Mucosa of stomach (tissue), 1 donor: ENCODE results near the gene MTAP.
"Not testable (repeated sequence)": the region's sequence is repeated elsewhere in the genome, so short reads cannot be mapped to it uniquely, and the experiment has no call there.

ENCODE experiments used
- H3K27me3 ChIP-seq: one replicate; pipeline ENCODE4 v1.7.0; 2013; ENCODE audit warnings: mild to moderate bottlenecking, low read length; ENCODE audit not compliant: control insufficient read depth, insufficient read depth
- H3K36me3 ChIP-seq: one replicate; pipeline ENCODE4 v1.7.0; 2013; ENCODE audit warnings: low read length; ENCODE audit not compliant: control insufficient read depth, insufficient read depth
- H3K4me1 ChIP-seq: one replicate; pipeline ENCODE4 v1.7.0; 2013; ENCODE audit warnings: mild to moderate bottlenecking, low read length; ENCODE audit not compliant: control insufficient read depth, insufficient read depth
- H3K4me3 ChIP-seq: one replicate; pipeline ENCODE4 v1.7.0; 2013; ENCODE audit warnings: low read length
- H3K9ac ChIP-seq: one replicate; pipeline ENCODE4 v1.7.0; 2013; ENCODE audit warnings: mild to moderate bottlenecking, low read length, moderate library complexity
- H3K9me3 ChIP-seq: one replicate; pipeline ENCODE4 v1.7.0; 2013; ENCODE audit warnings: mild to moderate bottlenecking, low read length, moderate library complexity; ENCODE audit not compliant: control insufficient read depth
- donor health status: Pancreatic carcinoma.

The MTAP gene

DNA sequence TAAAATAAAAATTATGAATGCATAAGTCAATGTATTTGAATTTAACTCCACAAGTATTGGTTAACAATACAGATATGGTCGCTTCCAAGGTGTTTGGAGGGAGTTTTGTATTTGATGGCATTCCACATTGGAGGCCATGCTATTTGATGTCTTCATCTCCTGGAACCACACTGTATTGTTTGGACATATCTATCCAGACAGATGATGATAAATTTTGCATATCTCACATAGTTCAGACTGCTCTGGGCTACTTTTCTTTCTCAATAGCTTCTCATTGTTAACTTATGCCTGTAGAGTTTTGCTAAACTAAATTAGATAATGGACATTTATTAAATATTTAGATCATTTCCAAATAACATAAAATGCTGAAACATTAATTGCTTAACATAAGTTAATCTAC, 133.7 kb downstream of the MTAP start:
- H3K4me3 ChIP-seq = no peak overlapping the region
- H3K9ac ChIP-seq = no peak overlapping the region
- peaks cover 6% of the 10 kb centered on the region for H3K4me1 ChIP-seq
- H3K27me3 ChIP-seq = no peaks in the 10 kb centered on the region
- no peaks in the 10 kb centered on the region for H3K9me3 ChIP-seq
- no peaks in the 10 kb centered on the region for H3K36me3 ChIP-seq

DNA sequence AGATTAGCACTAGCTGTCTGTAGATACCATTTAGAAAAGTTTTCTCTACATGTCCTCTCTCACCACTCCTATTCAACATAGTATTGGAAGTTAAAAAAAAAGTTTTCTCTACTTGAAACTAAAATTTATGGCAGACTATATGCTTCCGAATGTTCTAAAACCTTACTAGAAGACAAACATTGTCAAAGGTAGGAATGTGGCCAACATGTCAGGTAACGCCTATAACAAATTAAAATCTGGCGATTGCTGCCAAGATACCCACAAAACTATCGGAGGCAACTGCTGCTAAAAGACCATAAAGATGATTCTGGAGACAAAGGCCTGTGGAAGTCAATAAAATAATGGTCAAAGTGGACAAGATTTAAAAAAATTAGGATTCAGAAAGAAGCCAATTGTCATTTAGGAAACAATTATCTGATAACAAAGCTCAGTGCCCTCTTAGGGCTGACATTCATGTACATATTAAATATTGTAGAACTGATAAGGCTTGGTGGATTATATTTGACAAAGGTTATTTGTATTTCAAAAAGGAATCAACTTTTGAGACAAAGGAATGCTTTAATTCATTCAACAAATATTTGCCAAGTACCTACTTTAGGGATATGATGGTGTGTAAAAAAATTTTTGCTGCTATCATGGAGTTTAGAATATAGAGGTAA, 139.0 kb downstream of the MTAP start:
- Histone ChIP-seq H3K4me3 (no peak overlapping the region), H3K27me3 (peaks cover 19% of the 10 kb centered on the region), H3K9ac (no peak overlapping the region), H3K4me1 (no peaks in the 10 kb centered on the region), H3K36me3 (no peaks in the 10 kb centered on the region), H3K9me3 (no peaks in the 10 kb centered on the region)

- Histone ChIP-seq H3K9me3 (no peaks in the 10 kb centered on the region), H3K27me3 (peaks cover 19% of the 10 kb centered on the region), H3K4me3 (no peak overlapping the region), H3K4me1 (no peaks in the 10 kb centered on the region), H3K9ac (no peak overlapping the region), H3K36me3 (no peaks in the 10 kb centered on the region)
These were observed 141.0 kb downstream of the MTAP start for GRCh38 chr9:21943464-21943863.

DNA sequence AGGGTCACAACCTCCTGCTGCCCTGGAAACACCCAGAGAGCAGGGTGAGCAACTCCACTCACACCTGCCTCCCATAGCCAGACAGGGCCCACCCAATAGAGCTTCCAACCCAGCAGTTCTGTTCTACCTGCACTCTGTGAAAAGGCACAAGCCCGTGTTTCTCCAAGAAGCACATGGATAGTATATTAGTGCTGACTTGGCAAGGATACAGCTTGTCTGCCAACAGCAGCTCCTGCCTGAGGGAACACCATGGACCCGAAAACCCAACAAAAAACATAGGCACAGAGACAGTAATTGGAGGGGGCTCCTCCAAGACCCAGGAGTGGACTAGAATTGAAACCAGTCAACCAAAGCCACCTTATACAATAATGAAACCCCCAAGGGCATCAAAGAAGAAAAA, 143.2 kb downstream of the MTAP start:
- Histone ChIP-seq H3K9me3 (no peaks in the 10 kb centered on the region), H3K36me3 (no peaks in the 10 kb centered on the region), H3K9ac (no peak overlapping the region), H3K4me3 (no peak overlapping the region), H3K27me3 (peaks cover 19% of the 10 kb centered on the region), H3K4me1 (no peaks in the 10 kb centered on the region)

- H3K9ac ChIP-seq = no peak overlapping the region
- H3K27me3 ChIP-seq = peaks cover 5% of the 10 kb centered on the region
- no peaks in the 10 kb centered on the region for H3K36me3 ChIP-seq
- no peak overlapping the region for H3K4me3 ChIP-seq
- H3K4me1 ChIP-seq = no peaks in the 10 kb centered on the region
- H3K9me3 ChIP-seq = no peaks in the 10 kb centered on the region
These were observed 156.4 kb downstream of the MTAP start for GRCh38 chr9:21958833-21959232.

- not testable (repeated sequence) for H3K4me3 ChIP-seq, H3K9ac ChIP-seq, H3K4me1 ChIP-seq, H3K27me3 ChIP-seq, H3K9me3 ChIP-seq, H3K36me3 ChIP-seq
These were observed 156.8 kb downstream of the MTAP start for GRCh38 chr9:21959268-21959667.

GRCh38 chr9:21961569-21961968, 159.1 kb downstream of the MTAP start:
- Histone ChIP-seq H3K9me3 (no peaks in the 10 kb centered on the region), H3K9ac (no peak overlapping the region), H3K36me3 (no peaks in the 10 kb centered on the region), H3K27me3 (peaks cover 30% of the 10 kb centered on the region), H3K4me3 (no peak overlapping the region), H3K4me1 (peaks cover 11% of the 10 kb centered on the region)

DNA sequence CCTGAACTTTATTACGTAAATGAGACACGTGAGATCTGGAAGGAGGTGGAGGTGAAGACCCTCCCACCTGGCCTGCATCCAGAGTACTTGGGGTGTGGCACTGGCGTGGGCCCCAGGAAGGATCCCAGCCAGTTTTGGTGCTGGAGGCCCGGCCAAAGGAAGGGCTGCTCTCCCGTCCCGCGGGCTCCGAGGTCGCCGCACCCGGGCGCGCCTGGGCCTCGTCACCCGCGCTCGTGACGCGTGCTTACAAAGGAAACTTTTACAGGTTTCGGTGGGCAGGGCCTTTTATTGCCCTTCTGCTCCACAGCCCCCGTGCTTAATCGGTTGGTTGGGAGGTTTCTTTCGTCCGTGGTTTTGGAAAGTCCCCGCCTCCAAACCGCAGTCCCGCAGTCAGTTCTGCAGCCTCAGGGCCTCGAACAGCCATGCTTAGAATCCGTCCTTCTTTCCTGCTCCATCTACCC, 162.5 kb downstream of the MTAP start:
- peaks cover 64% of the 10 kb centered on the region for H3K27me3 ChIP-seq
- peak overlapping the region; percentile 16 for H3K4me3 ChIP-seq
- H3K9ac ChIP-seq = peak overlapping the region; percentile 41
- peaks cover 16% of the 10 kb centered on the region for H3K4me1 ChIP-seq
- no peaks in the 10 kb centered on the region for H3K36me3 ChIP-seq
- H3K9me3 ChIP-seq = no peaks in the 10 kb centered on the region

DNA sequence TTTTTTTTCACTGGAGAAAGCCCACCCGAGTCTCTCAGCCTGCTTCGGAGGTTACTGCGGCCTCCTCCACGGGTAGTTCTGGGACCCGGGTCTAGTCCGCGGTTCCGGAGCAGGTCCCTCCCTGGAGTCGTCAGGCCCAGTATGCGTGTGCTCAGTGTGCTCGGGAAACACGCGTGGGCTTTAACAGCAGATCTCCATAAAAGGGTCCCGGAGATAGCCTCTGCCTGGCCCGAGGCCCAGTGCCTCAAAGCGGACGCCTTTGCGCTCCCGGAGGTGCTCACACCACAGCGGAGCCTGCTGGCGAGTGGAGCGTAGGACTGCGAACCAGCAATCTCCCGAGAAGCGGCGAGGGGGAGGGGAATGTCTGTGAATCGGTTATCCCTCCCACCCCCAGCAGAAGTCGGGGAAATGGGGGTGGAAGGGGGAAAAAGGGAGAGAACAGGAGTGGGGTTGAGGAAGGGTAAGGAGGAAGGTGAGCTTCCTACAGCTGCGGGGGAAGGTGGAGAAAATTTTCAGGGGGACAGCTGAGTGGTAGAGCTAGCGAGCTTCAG, 163.0 kb downstream of the MTAP start:
- peak overlapping the region; percentile 41 for H3K9ac ChIP-seq
- H3K9me3 ChIP-seq = no peaks in the 10 kb centered on the region
- H3K27me3 ChIP-seq = peaks cover 69% of the 10 kb centered on the region
- H3K4me3 ChIP-seq = peak overlapping the region; percentile 16
- no peaks in the 10 kb centered on the region for H3K36me3 ChIP-seq
- peaks cover 16% of the 10 kb centered on the region for H3K4me1 ChIP-seq

GRCh38 chr9:21966140-21966851, 163.9 kb downstream of the MTAP start:
- H3K4me3 ChIP-seq = no peak overlapping the region
- H3K4me1 ChIP-seq = peaks cover 16% of the 10 kb centered on the region
- peaks cover 77% of the 10 kb centered on the region for H3K27me3 ChIP-seq
- H3K9ac ChIP-seq = no peak overlapping the region
- no peaks in the 10 kb centered on the region for H3K36me3 ChIP-seq
- no peaks in the 10 kb centered on the region for H3K9me3 ChIP-seq

DNA sequence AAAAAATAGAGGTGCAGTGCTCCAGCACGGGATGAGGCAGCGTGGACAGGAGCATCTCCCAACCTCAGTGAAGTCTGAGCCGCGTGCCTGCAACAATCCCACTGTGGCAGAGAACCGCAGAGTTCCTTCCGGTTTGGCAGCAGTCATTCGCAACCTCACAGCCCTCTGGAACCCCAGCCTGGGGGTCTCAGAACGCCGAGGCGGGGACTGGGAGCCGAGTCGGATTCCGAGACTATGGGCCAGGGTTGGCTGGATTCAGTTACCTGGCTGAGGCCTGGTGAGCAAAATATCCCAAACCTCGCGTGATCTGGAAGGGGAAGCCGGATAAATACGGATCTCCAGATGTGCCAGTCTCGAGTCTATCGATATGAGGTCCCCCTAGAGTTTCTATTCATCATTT, 164.7 kb downstream of the MTAP start:
- Histone ChIP-seq H3K36me3 (no peaks in the 10 kb centered on the region), H3K4me3 (no peak overlapping the region), H3K27me3 (peaks cover 86% of the 10 kb centered on the region), H3K9me3 (no peaks in the 10 kb centered on the region), H3K9ac (no peak overlapping the region), H3K4me1 (peaks cover 16% of the 10 kb centered on the region)

GRCh38 chr9:21967702-21968101, 165.3 kb downstream of the MTAP start:
- Histone ChIP-seq H3K27me3 (peaks cover 86% of the 10 kb centered on the region), H3K36me3 (no peaks in the 10 kb centered on the region), H3K9me3 (no peaks in the 10 kb centered on the region), H3K9ac (no peak overlapping the region), H3K4me3 (no peak overlapping the region), H3K4me1 (peaks cover 16% of the 10 kb centered on the region)
